HL-60 (cell line): ENCODE data around the gene RAB3C.

Experiments
- POLR2AphosphoS5 ChIP-seq: IDR thresholded peaks from 2 replicates; pipeline ENCODE4 v1.6.1; 2012; ENCODE audit warnings: low read depth
- SPI1 ChIP-seq: IDR thresholded peaks from 2 replicates; pipeline ENCODE4 v1.6.1; 2012; ENCODE audit warnings: low read depth, mild to moderate bottlenecking, borderline replicate concordance
- TF ChIP-seq, protein P1 (sequence below): IDR thresholded peaks from one replicate; pipeline ENCODE4 v1.5.1; 2011; ENCODE audit warnings: low read length, control low read depth, inconsistent platforms; ENCODE audit not compliant: insufficient read depth

DNA sequence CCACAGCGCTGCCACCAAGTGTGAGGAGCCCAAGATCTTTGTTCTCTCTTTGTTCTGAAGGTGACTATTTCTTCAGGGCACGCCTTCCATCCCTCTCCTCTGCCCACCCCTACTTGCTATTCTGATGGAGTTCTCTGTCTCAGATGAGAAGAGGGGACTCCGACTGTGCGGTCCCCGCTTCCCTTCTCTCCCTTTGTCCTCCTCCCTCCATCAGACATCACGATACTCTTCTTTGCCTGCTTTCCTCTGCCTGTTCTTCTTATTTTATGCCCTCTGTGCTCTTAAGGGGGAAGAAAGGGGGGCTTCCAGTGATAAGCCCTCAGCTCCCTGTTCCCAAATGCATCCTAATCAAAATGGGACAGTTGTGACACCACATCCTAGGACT lies 307.8 kb downstream of the RAB3C start:
- TF ChIP-seq, protein P1, sequence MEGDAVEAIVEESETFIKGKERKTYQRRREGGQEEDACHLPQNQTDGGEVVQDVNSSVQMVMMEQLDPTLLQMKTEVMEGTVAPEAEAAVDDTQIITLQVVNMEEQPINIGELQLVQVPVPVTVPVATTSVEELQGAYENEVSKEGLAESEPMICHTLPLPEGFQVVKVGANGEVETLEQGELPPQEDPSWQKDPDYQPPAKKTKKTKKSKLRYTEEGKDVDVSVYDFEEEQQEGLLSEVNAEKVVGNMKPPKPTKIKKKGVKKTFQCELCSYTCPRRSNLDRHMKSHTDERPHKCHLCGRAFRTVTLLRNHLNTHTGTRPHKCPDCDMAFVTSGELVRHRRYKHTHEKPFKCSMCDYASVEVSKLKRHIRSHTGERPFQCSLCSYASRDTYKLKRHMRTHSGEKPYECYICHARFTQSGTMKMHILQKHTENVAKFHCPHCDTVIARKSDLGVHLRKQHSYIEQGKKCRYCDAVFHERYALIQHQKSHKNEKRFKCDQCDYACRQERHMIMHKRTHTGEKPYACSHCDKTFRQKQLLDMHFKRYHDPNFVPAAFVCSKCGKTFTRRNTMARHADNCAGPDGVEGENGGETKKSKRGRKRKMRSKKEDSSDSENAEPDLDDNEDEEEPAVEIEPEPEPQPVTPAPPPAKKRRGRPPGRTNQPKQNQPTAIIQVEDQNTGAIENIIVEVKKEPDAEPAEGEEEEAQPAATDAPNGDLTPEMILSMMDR = no peak
- TF ChIP-seq SPI1 (no peak), POLR2AphosphoS5 (no peak)
